HepG2 (cell line): ENCODE data around the gene SLC4A9. TPM values are rescaled to one million over a fixed set of nuclear protein-coding genes. Genes with fewer than 3 reads are reported as not detected.
A peak's percentile ranks its signal among the peaks of the same experiment; 100 is the strongest.

ENCODE experiments used
- ATAC-seq: fragments of 200-7000 bp; cut with Tn5 transposase; 3 replicates; pipeline ENCODE4 v1.9.1; 2020; ENCODE audit warnings: mild to moderate bottlenecking, moderate library complexity
- BruUV-seq: library from RNA; stranded (reverse); fragments of 400-500 nt; replicated peaks from 2 replicates; lab custom pipeline; 2021; lab: Mats Ljungman, UMichigan
- CTCF ChIA-PET: fragments of 300-600 bp; formaldehyde crosslinking; extraction: SDS; loops from one replicate; lab custom pipeline; 2021; ENCODE audit warnings: low total read pairs, inconsistent platforms, low intra/inter-chr PET ratio; lab: Yijun Ruan, JAX
- POLR2A ChIA-PET: fragments of 350-600 bp; sonication (Branson Sonifier 250); formaldehyde crosslinking; loops from one replicate; lab custom pipeline; 2020; ENCODE audit warnings: antibody characterized with exemption, inconsistent platforms; lab: Yijun Ruan, JAX
- DNase-seq: peaks from one replicate; pipeline ENCODE4 v3.0.0-alpha.2; 2015; ENCODE audit warnings: low spot score
- FAIRE-seq: peaks from 3 replicates; lab custom pipeline; 2011; peaks lifted over from hg19 to GRCh38; lab: Jason Lieb, UNC
- H2AFZ ChIP-seq: one replicate; pipeline ENCODE4 v1.6.1; 2011; ENCODE audit warnings: low read length, inconsistent platforms
- H3K27ac ChIP-seq: fragments of 300-600 bp; 3 replicates; pipeline ENCODE4 v1.8.0; 2011; ENCODE audit warnings: mixed run types, mild to moderate bottlenecking, mixed read lengths, low read length, inconsistent platforms; ENCODE audit not compliant: insufficient read depth; ENCODE audit errors: extremely low read length
- H3K27me3 ChIP-seq, 2 experiments: fragments of 200-600 bp in 1 of 2; 2 replicates in 1 of 2; 3 replicates in 1 of 2; pipeline versions ENCODE4 v1.6.0 to v1.8.0; 2011; ENCODE audit warnings: low read length in 2 of 2, mild to moderate bottlenecking in 2 of 2, moderate library complexity in 2 of 2, inconsistent platforms in 1 of 2; ENCODE audit not compliant: insufficient read depth in 2 of 2, control insufficient read depth in 1 of 2
- H3K36me3 ChIP-seq, 2 experiments: fragments of 200-600 bp in 1 of 2; replicated peaks in 1 of 2; 2 replicates in 1 of 2; 3 replicates in 1 of 2; pipeline versions ENCODE4 v1.5.1 to v1.8.0; 2011; ENCODE audit warnings: low read length in 2 of 2, inconsistent platforms in 1 of 2; ENCODE audit not compliant: insufficient read depth in 2 of 2, control insufficient read depth in 1 of 2
- H3K4me1 ChIP-seq: 2 replicates; pipeline ENCODE4 v1.5.1; 2012; ENCODE audit warnings: low read length, inconsistent platforms; ENCODE audit not compliant: insufficient read depth
- H3K4me2 ChIP-seq: 2 replicates; pipeline ENCODE4 v1.6.0; 2011; ENCODE audit warnings: low read depth, low read length, inconsistent platforms
- H3K4me3 ChIP-seq, 3 experiments: fragments of 200-600 bp in 1 of 3; sonication (generic), shearing (Covaris generic) in 1 of 3; replicated peaks in 1 of 3; 2 replicates each; pipeline ENCODE4 v1.5.1; 2011 to 2016; ENCODE audit warnings: low read length in 3 of 3, inconsistent platforms in 2 of 3, low read depth in 2 of 3, mild to moderate bottlenecking in 2 of 3, control low read depth in 1 of 3, mixed read lengths in 1 of 3; ENCODE audit not compliant: insufficient read depth in 1 of 3
- H3K79me2 ChIP-seq: one replicate; pipeline ENCODE4 v1.6.1; 2011; ENCODE audit warnings: low read length, inconsistent platforms; ENCODE audit not compliant: insufficient read depth
- H3K9ac ChIP-seq: 2 replicates; pipeline ENCODE4 v1.6.0; 2011; ENCODE audit warnings: mild to moderate bottlenecking, low read depth, low read length, inconsistent platforms; ENCODE audit not compliant: insufficient read depth
- H3K9me3 ChIP-seq: 2 replicates; pipeline ENCODE4 v1.5.1; 2012; ENCODE audit warnings: mild to moderate bottlenecking, low read length
- H4K20me1 ChIP-seq: 2 replicates; pipeline ENCODE4 v1.6.0; 2011; ENCODE audit warnings: inconsistent platforms, mild to moderate bottlenecking, low read length, moderate library complexity; ENCODE audit not compliant: insufficient read depth
- ARNT2 ChIP-seq: sonication (generic); formaldehyde crosslinking; IDR thresholded peaks from 2 replicates; pipeline ENCODE4 v1.8.0; 2022; ENCODE audit warnings: mild to moderate bottlenecking, low read depth, missing genetic modification reagents, moderate library complexity
- FOXP1 ChIP-seq, 2 experiments: fragments of 450-650 bp in 1 of 2; IDR thresholded peaks; 2 replicates each; pipeline ENCODE4 v1.6.1; 2017 to 2018; ENCODE audit warnings: antibody characterized with exemption in 1 of 2
- NBN ChIP-seq: fragments of 450-650 bp; conservative IDR thresholded peaks from 2 replicates; pipeline ENCODE4 v1.6.1; 2017
- STAT5B ChIP-seq: sonication (generic); formaldehyde crosslinking; IDR thresholded peaks from 2 replicates; pipeline ENCODE4 v1.4.0; 2020; ENCODE audit warnings: missing genetic modification reagents
- TEAD3 ChIP-seq: optimal IDR thresholded peaks from 2 replicates; pipeline ENCODE3; 2016; ENCODE audit warnings: borderline replicate concordance
- ZNF564 ChIP-seq: sonication (generic); formaldehyde crosslinking; IDR thresholded peaks from 2 replicates; pipeline ENCODE4 v1.8.1; 2023; ENCODE audit warnings: mild to moderate bottlenecking, missing genetic modification reagents
- ZNF629 ChIP-seq: sonication (generic); formaldehyde crosslinking; conservative IDR thresholded peaks from 2 replicates; pipeline ENCODE4 v1.5.0; 2020; ENCODE audit warnings: missing genetic modification reagents
- WGBS: methylation state at CpG from one replicate; pipeline ENCODE4 v1.1.6; 2017; ENCODE audit warnings: low lambda C conversion rate; 5-methylcytosine and 5-hydroxymethylcytosine counted together
- in situ Hi-C: cut with HindIII; loops from 2 replicates; pipeline ENCODE4 v1.10.0; 2017; ENCODE audit warnings: low pct_unique_long_range_greater_than_20kb; ENCODE audit not compliant: extremely low pct_ligation_motif_present
- intact Hi-C: fragments of 100-400 bp; cut with micrococcal nuclease; formaldehyde crosslinking; loops from one replicate; pipeline ENCODE4 v1.10.0; 2022; ENCODE audit not compliant: unreplicated experiment
- polyA plus RNA-seq, 8 experiments: library from polyadenylated mRNA; depleted of rRNA in 3 of 8; stranded (reverse) in 7 of 8; unstranded in 1 of 8; fragments of >200 nt; fragmentation: Illumina TruSeq in 4 of 8; extraction: Trizol in 4 of 8; gene quantifications; 2 replicates each; pipeline versions ENCODE4 v1.2.1 to v1.2.3, GENCODE V29; 2011 to 2016; ENCODE audit warnings: low read depth in 4 of 8, missing spikeins in 1 of 8, mixed read lengths in 1 of 8; ENCODE audit not compliant: insufficient read depth in 1 of 8
- total RNA-seq, 5 experiments: library from RNA; depleted of rRNA; stranded (reverse); fragments of >200 nt; fragmentation: Illumina TruSeq; extraction: Trizol; gene quantifications; 2 replicates each; pipeline ENCODE4 v1.2.3, GENCODE V29; 2016; ENCODE audit warnings: low read depth in 1 of 5
- TF ChIP-seq, protein P1 (sequence below): sonication (generic); formaldehyde crosslinking; conservative IDR thresholded peaks from 2 replicates; pipeline ENCODE4 v1.4.0; 2020; ENCODE audit warnings: mild to moderate bottlenecking, missing genetic modification reagents, moderate library complexity
- TF ChIP-seq, protein P2 (sequence below): sonication (generic); formaldehyde crosslinking; IDR thresholded peaks from 2 replicates; pipeline ENCODE4 v1.5.0; 2020; ENCODE audit warnings: missing genetic modification reagents, mild to moderate bottlenecking, borderline replicate concordance
- TF ChIP-seq, protein P3 (sequence below): sonication (generic); formaldehyde crosslinking; IDR thresholded peaks from 2 replicates; pipeline ENCODE4 v1.4.0; 2020; ENCODE audit warnings: mild to moderate bottlenecking, low read depth, missing genetic modification reagents
- TF ChIP-seq, protein P4 (sequence below): sonication (generic); formaldehyde crosslinking; IDR thresholded peaks from 2 replicates; pipeline ENCODE4 v1.5.0; 2020; ENCODE audit warnings: mild to moderate bottlenecking, missing genetic modification reagents, moderate library complexity
- TF ChIP-seq, protein P5 (sequence below): IDR thresholded peaks from 2 replicates; pipeline ENCODE4 v1.6.1; 2016; ENCODE audit warnings: mild to moderate bottlenecking
- TF ChIP-seq, protein P6 (sequence below): sonication (generic); formaldehyde crosslinking; IDR thresholded peaks from 2 replicates; pipeline ENCODE4 v1.5.0; 2020; ENCODE audit warnings: missing genetic modification reagents

SLC4A9 gene
- total and polyA plus RNA-seq, 2 of the 13 experiments (the other 11 are each of a cell fraction or from before 2014, with no cell fraction given), result not detected

DNA sequence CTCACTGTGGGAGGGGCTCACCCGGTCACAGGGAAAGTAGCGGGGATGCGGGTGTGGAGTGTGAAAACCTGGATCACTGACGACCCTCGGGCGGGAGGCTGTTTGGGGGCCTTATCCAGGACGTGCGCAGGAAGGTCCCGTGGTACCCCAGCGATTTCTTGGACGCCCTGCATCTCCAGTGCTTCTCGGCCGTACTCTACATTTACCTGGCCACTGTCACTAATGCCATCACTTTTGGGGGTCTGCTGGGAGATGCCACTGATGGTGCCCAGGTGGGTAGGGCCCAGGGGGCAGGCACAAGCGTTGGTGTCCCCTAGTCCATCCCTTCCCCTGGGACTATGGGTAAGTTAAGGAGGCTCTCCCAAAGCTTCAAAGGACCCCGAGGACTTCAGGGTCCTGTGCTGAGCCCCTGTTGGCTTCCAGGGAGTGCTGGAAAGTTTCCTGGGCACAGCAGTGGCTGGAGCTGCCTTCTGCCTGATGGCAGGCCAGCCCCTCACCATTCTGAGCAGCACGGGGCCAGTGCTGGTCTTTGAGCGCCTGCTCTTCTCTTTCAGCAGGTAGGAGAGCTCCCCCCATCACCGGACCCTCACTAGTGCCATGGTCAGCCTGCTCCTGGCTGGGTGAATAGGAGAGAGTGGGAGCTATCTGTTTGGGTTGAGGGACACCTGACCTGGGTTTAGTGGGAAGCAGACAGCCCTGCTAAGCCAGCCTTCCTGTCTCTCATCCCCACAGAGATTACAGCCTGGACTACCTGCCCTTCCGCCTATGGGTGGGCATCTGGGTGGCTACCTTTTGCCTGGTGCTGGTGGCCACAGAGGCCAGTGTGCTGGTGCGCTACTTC lies 3.9 kb downstream of the SLC4A9 start:
- FAIRE-seq (no peak), DNase-seq (no peak), ATAC-seq (peak; percentile 2; the same call in 1 of the 3 replicates)
- Histone ChIP-seq H3K79me2 (no peaks in the 10 kb centered on the region), H3K27ac (no peak overlapping the region), H3K4me1 (peaks cover 23% of the 10 kb centered on the region), H3K4me3 (peak overlapping the region; percentile 36 to 75 (median 59); a peak in 5 of 6 replicates), H3K36me3 (no peaks in the 10 kb centered on the region), H3K4me2 (peak overlapping the region; percentile 84), H3K9me3 (no peaks in the 10 kb centered on the region), H4K20me1 (no peaks in the 10 kb centered on the region), H2AFZ (no peak overlapping the region), H3K27me3 (peaks cover 0 to 8% of the 10 kb centered on the region in 2 experiments; a peak in 1 of 5 replicates), H3K9ac (peak overlapping the region; percentile 41; the same call in 1 of the 2 replicates)
- ChIA-PET CTCF (no interaction called here), POLR2A (interaction anchor here (0.6 to 1.5 kb wide), 3 partner anchors 37 to 967 kb away, joined by 3 to 5 read pairs (median 3); partner anchors contain the start of genes ANKHD1, EIF4EBP3 and PCDHGA1)
- 49% methylated on average over 16 of the region's 20 CpGs for WGBS
- no TSS peak for BruUV-seq
- intact Hi-C loops (loop anchor here (2.0 kb wide), 1 partner anchor 371 kb away; no protein-coding TSS in a partner anchor), in situ Hi-C loops (loop anchor here (5.0 to 10.0 kb wide), 2 partner anchors 122 to 371 kb away; no protein-coding TSS in a partner anchor)
- TF ChIP-seq NBN (no peak), ARNT2 (CRISPR knock-in tag) (no peak), FOXP1 (IDR thresholded peaks at IDR 0.05) (no peak), FOXP1 (CRISPR knock-in tag; IDR thresholded peaks at IDR 0.05) (no peak), STAT5B (no peak), ZNF629 (no peak), TEAD3 (CRISPR knock-in tag) (no peak), ZNF564 (CRISPR knock-in tag) (no peak)
- TF ChIP-seq, protein P1, sequence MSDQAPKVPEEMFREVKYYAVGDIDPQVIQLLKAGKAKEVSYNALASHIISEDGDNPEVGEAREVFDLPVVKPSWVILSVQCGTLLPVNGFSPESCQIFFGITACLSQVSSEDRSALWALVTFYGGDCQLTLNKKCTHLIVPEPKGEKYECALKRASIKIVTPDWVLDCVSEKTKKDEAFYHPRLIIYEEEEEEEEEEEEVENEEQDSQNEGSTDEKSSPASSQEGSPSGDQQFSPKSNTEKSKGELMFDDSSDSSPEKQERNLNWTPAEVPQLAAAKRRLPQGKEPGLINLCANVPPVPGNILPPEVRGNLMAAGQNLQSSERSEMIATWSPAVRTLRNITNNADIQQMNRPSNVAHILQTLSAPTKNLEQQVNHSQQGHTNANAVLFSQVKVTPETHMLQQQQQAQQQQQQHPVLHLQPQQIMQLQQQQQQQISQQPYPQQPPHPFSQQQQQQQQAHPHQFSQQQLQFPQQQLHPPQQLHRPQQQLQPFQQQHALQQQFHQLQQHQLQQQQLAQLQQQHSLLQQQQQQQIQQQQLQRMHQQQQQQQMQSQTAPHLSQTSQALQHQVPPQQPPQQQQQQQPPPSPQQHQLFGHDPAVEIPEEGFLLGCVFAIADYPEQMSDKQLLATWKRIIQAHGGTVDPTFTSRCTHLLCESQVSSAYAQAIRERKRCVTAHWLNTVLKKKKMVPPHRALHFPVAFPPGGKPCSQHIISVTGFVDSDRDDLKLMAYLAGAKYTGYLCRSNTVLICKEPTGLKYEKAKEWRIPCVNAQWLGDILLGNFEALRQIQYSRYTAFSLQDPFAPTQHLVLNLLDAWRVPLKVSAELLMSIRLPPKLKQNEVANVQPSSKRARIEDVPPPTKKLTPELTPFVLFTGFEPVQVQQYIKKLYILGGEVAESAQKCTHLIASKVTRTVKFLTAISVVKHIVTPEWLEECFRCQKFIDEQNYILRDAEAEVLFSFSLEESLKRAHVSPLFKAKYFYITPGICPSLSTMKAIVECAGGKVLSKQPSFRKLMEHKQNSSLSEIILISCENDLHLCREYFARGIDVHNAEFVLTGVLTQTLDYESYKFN (CRISPR knock-in tag), result 0 out of 2 replicates have a peak, but pooled peaks have one; percentile 15
- TF ChIP-seq, protein P2, sequence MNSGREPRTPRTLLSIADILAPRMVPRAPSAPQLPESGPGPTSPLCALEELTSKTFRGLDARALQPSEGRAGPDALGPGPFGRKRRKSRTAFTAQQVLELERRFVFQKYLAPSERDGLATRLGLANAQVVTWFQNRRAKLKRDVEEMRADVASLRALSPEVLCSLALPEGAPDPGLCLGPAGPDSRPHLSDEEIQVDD, result 0 out of 2 replicates have a peak, but pooled peaks have one; percentile 12
- TF ChIP-seq, protein P3, sequence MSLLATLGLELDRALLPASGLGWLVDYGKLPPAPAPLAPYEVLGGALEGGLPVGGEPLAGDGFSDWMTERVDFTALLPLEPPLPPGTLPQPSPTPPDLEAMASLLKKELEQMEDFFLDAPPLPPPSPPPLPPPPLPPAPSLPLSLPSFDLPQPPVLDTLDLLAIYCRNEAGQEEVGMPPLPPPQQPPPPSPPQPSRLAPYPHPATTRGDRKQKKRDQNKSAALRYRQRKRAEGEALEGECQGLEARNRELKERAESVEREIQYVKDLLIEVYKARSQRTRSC (CRISPR knock-in tag), result no peak
- TF ChIP-seq, protein P4, sequence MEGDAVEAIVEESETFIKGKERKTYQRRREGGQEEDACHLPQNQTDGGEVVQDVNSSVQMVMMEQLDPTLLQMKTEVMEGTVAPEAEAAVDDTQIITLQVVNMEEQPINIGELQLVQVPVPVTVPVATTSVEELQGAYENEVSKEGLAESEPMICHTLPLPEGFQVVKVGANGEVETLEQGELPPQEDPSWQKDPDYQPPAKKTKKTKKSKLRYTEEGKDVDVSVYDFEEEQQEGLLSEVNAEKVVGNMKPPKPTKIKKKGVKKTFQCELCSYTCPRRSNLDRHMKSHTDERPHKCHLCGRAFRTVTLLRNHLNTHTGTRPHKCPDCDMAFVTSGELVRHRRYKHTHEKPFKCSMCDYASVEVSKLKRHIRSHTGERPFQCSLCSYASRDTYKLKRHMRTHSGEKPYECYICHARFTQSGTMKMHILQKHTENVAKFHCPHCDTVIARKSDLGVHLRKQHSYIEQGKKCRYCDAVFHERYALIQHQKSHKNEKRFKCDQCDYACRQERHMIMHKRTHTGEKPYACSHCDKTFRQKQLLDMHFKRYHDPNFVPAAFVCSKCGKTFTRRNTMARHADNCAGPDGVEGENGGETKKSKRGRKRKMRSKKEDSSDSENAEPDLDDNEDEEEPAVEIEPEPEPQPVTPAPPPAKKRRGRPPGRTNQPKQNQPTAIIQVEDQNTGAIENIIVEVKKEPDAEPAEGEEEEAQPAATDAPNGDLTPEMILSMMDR (CRISPR knock-in tag), result no peak
- TF ChIP-seq, protein P5, sequence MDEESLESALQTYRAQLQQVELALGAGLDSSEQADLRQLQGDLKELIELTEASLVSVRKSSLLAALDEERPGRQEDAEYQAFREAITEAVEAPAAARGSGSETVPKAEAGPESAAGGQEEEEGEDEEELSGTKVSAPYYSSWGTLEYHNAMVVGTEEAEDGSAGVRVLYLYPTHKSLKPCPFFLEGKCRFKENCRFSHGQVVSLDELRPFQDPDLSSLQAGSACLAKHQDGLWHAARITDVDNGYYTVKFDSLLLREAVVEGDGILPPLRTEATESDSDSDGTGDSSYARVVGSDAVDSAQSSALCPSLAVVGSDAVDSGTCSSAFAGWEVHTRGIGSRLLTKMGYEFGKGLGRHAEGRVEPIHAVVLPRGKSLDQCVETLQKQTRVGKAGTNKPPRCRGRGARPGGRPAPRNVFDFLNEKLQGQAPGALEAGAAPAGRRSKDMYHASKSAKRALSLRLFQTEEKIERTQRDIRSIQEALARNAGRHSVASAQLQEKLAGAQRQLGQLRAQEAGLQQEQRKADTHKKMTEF, result peak; percentile 8
- TF ChIP-seq, protein P6, sequence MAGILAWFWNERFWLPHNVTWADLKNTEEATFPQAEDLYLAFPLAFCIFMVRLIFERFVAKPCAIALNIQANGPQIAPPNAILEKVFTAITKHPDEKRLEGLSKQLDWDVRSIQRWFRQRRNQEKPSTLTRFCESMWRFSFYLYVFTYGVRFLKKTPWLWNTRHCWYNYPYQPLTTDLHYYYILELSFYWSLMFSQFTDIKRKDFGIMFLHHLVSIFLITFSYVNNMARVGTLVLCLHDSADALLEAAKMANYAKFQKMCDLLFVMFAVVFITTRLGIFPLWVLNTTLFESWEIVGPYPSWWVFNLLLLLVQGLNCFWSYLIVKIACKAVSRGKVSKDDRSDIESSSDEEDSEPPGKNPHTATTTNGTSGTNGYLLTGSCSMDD (CRISPR knock-in tag), result no peak
